HG03280 (cell line): ENCODE results near the gene CSF2RB.

ENCODE experiments used
- ATAC-seq: cut with Tn5 transposase; IDR thresholded peaks from one replicate; pipeline ENCODE4 v1.9.1; 2021; ENCODE audit warnings: mild to moderate bottlenecking, moderate library complexity; ENCODE audit not compliant: unreplicated experiment

Gene CSF2RB

GRCh38 chr22:36934418-36935312, 21.2 kb downstream of the CSF2RB start:
- no peak for ATAC-seq

- ATAC-seq, result no peak
These were observed 21.8 kb downstream of the CSF2RB start for GRCh38 chr22:36935313-36935610.

DNA sequence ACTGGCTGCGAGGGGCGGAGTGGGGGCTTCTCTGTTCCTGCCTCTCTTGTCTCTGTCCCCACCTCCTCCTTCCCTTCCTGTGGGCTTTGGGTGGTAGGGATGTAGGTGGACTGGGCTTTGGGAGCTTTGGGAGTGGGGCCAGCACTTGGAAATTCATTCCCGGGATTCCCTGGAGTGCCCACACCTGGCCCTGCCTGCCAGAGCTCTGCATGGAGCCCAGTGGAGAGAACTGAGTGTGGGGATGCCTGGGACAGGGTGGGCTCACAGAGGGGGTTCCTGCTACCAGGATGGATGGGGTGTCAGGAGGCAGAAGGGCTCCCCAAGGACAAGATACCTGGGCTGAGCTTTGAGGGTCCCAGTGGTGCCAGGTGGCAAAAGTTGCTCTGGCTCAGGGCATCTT, 22.3 kb downstream of the CSF2RB start:
- ATAC-seq, result no peak

DNA sequence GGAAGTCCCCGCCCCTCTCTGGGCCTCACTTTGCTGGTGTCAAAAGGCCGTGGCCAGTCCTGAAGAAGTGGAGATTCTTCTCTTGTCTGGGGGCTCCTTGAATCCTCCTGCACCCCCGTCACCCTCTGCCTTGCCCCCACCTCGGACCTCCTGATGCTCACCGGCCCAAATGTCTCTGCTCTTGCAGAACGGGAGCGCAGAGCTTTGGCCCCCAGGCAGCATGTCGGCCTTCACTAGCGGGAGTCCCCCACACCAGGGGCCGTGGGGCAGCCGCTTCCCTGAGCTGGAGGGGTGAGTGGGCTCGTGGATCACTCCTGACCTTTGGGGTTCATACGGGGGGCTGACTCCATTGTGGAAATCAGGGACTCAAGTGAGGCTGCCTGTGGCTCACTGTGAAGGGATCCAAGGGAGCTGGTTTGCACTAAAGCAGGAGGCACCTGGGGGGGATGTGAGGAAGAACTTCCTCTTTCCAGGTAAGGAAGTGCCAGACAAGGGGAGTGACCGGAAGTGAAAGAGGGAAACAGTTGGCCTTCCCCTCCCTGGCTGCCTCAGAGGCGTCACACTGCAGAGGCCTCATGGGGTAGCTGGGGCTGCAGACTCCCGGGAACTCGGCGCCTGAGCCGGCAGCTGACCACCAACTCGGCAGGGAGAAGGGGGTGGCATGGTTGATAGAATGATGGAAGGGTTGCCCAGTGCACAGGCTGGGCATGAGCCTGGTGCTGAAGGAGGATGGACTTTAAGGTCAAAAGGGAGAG, 23.1 kb downstream of the CSF2RB start:
- no peak for ATAC-seq

DNA sequence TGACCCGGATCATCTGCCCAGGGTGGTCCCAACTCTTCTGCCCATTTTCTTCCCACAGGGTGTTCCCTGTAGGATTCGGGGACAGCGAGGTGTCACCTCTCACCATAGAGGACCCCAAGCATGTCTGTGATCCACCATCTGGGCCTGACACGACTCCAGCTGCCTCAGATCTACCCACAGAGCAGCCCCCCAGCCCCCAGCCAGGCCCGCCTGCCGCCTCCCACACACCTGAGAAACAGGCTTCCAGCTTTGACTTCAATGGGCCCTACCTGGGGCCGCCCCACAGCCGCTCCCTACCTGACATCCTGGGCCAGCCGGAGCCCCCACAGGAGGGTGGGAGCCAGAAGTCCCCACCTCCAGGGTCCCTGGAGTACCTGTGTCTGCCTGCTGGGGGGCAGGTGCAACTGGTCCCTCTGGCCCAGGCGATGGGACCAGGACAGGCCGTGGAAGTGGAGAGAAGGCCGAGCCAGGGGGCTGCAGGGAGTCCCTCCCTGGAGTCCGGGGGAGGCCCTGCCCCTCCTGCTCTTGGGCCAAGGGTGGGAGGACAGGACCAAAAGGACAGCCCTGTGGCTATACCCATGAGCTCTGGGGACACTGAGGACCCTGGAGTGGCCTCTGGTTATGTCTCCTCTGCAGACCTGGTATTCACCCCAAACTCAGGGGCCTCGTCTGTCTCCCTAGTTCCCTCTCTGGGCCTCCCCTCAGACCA, 24.0 kb downstream of the CSF2RB start:
- ATAC-seq, result no peak

DNA sequence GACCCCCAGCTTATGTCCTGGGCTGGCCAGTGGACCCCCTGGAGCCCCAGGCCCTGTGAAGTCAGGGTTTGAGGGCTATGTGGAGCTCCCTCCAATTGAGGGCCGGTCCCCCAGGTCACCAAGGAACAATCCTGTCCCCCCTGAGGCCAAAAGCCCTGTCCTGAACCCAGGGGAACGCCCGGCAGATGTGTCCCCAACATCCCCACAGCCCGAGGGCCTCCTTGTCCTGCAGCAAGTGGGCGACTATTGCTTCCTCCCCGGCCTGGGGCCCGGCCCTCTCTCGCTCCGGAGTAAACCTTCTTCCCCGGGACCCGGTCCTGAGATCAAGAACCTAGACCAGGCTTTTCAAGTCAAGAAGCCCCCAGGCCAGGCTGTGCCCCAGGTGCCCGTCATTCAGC, 24.6 kb downstream of the CSF2RB start:
- ATAC-seq, result no peak

GRCh38 chr22:36938886-36939285, 25.5 kb downstream of the CSF2RB start:
- no peak for ATAC-seq

DNA sequence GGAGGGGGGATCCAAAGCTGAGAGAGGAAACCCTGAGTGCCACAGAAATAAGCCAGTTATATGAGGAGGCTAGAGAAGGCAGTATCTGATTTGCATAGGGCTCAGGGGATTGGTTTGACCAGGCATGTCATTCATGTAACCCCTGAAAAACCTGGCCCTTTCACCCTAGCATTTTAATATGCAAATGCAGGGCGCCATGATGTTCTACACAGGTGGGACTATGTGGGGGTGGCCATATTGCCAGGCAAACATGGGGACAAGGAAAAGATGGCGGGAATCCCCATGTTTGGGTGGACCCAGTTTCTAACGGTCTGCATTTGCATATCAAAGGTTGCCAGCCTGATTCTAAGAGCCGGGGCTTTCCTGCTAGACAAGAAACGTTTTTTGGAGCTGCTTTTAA, 27.2 kb downstream of the CSF2RB start:
- ATAC-seq, result no peak

- ATAC-seq, result no peak
These were observed 29.1 kb downstream of the CSF2RB start for GRCh38 chr22:36942556-36942955.

DNA sequence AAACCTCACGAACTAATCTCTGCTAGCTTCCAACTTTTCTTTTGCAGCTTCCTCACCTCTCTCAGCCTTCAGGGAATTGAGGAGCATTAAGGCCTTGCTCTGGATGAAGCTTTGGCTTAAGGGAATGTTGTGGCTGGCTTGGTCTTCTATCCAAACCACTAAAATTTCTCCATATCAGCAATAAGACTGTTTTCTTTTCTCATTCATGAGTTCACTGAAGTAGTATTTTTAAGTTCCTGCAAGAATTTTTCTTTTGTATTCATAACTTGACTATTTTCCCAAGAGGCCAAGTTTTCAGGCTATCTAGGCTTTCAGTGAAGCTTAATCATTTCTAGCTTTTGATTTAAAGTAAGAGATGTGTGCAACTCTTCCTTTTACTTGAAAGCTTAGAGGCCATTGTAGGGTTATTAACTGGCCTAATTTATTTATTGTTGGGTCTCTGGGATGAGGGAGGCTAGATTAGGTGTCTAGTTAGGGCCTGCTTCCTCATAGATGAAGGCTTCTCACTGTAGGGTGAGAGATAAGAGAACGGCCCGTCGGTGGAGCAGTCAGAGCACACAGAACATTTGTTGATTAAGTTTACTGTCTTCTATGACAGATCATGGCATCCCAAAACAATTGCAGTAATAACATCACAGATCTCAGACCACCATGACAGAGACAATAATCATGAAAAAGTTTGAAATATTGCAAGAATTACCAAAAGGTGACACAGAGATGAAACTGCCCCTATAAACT, 33.2 kb downstream of the CSF2RB start:
- ATAC-seq, result no peak

DNA sequence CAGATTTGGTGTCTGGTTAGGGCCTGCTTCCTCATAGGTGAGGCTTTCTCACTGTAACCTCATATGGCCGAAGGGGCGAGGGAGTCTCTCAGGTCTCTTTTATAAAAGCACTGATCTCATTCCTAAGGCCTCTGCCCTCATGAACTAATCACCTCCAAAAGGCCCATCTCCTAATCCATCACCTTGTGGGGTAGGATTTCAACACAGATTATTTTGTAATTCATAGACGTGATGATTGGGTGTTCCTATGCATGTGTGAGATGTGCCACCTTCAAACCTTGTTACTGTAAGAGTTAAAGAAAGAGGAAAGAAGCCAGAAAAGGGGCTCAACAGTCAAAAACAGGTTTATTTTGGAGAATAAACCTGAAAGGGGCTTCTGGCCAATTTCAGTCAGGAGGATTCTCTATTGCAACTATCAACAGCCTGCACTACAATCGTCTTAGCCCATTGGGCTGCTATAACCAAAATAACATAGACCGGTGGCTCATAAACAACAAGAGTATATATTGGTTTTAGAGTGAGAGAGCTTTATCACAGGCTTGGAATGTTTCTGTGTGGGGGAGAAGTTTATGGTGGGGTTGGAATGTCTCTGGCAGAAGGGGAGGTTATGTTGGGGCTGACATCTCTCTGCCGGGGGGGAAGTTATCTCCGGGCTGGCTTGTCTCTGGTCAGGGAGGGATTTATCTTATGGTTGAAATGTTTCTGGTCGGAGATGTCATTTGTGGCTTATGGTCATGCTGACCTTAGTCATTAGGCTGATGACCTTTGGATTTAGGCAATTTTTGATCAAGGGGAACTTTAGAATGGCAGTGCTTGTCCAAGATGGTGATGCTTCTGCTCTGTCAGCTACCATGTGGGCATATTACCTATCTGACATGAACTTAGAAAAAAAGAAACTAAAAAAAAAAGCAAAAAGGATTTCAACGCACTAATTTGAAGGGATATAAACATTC, 35.1 kb downstream of the CSF2RB start:
- ATAC-seq, result no peak

- ATAC-seq, result no peak
These were observed 37.6 kb downstream of the CSF2RB start for GRCh38 chr22:36950797-36951590.

GRCh38 chr22:36951746-36952145, 38.3 kb downstream of the CSF2RB start:
- ATAC-seq, result no peak

- ATAC-seq, result no peak
These were observed 40.0 kb downstream of the CSF2RB start for GRCh38 chr22:36953239-36954080.

GRCh38 chr22:36954251-36955014, 41.0 kb downstream of the CSF2RB start:
- ATAC-seq, result no peak

- ATAC-seq, result no peak
These were observed 42.3 kb downstream of the CSF2RB start for GRCh38 chr22:36955691-36956090.

DNA sequence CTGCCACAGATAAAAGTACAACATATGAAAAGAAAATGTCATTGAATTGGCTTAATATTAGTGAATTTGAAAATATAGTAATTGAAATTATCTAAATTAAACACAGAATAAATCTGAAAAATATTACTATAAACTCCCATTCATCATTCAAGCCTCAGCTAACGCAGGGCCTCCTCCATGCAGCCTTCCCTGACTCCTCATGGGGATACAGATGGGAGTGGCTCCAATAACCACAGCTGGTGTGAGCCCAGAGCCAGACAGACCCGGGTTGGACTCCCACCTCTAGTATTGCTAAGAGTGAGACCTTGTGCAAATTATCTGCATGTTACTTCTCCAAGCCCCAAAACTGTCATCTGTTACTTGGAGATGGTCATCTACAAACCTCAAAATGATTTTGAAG, 44.9 kb downstream of the CSF2RB start:
- ATAC-seq, result no peak
